Skeletal muscle satellite cell (primary cell): Measurements from ENCODE around the gene CORO7.

Experiments used
- H3K27me3 ChIP-seq: 2 replicates; pipeline ENCODE4 v1.7.0; 2013; ENCODE audit warnings: low read length; ENCODE audit not compliant: control insufficient read depth, insufficient read depth
- H3K36me3 ChIP-seq: 2 replicates; pipeline ENCODE4 v1.7.0; 2013; ENCODE audit warnings: mild to moderate bottlenecking, control low read depth, low read length; ENCODE audit not compliant: insufficient read depth
- H3K4me1 ChIP-seq: 2 replicates; pipeline ENCODE4 v1.7.0; 2013; ENCODE audit warnings: low read length; ENCODE audit not compliant: control insufficient read depth, insufficient read depth
- H3K4me2 ChIP-seq: 2 replicates; pipeline ENCODE4 v1.7.0; 2013; ENCODE audit warnings: mild to moderate bottlenecking, low read length
- H3K4me3 ChIP-seq: 2 replicates; pipeline ENCODE4 v1.7.0; 2013; ENCODE audit warnings: low read length
- H3K9ac ChIP-seq: 2 replicates; pipeline ENCODE4 v1.7.0; 2013; ENCODE audit warnings: mild to moderate bottlenecking, low read depth, low read length, moderate library complexity
- H3K9me3 ChIP-seq: replicated peaks from 2 replicates; pipeline ENCODE4 v1.7.0; 2013; ENCODE audit warnings: mild to moderate bottlenecking, control low read depth, low read length

The CORO7 gene

DNA sequence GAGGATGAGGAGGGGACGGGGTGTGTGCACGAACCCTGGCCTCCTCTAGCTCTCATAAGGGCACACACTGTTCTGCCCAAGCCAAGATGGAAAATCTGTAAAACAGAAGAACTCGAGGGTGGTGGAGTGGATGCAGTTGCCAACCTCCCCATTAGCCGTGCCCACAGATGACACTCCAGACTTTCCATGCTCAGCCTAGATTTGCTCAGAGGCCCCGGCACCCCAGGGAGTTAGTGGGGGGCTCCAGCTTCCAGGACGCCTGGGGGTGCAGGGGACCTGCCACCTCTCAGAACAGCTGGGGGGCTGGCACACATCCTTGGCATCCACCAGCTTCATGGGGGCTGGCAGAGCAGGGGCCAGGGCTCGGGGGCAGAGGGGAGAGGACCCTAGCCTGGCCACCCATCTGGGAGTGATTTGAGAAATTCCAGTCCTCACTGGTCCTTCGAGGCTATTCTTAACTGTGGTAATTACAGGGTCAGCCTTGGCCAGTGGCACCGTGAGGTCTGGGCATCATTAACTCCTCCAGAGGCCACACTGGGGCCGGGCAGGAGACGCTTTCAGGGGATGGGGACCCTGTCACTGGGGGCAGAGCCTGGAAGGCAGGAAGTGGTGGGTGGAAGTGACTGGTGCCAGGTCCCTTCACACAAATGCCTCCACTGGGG, 30.5 kb downstream of the CORO7 start:
- Histone ChIP-seq H3K4me2 (no peak overlapping the region), H3K9ac (no peak overlapping the region), H3K4me1 (peaks cover 28% of the 10 kb centered on the region), H3K36me3 (peaks cover 36% of the 10 kb centered on the region), H3K27me3 (no peaks in the 10 kb centered on the region), H3K9me3 (no peaks in the 10 kb centered on the region), H3K4me3 (no peak overlapping the region)

DNA sequence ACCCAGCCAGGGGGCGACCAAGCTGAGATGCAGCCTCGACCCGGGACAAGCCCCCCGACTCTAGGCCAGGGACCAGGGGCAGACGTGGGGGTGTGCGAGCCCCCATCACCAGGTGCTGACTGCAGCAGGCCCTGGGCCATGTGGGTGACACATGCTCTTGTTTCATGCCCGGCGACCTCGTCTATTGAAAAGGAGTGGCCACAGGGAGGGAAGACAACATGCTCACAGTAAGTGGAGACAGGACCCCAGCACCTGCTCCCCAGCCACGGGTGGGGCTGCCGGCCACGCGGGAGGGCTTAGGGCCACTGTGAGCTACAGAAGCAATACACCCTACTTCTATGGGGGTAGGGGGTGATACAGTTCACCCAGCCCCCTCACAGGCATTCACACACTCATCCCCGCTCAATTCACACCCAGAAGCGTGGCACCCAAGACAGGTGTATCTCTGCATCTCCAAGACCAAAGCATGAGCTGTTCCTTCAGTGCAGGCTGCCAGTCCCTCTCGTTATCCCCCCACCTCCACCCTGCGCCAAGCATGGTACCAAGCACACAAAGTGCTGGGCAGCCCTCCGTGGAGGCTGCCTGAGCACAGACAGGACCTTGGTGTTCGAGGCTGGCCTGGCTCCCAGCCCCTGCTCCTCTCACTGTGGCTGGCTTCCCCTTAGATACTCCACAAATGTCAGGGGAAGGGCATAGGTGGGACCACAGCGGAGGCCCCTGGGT, 31.2 kb downstream of the CORO7 start:
- Histone ChIP-seq H3K9ac (no peak overlapping the region), H3K9me3 (no peaks in the 10 kb centered on the region), H3K36me3 (peaks cover 34% of the 10 kb centered on the region), H3K4me2 (no peak overlapping the region), H3K4me3 (no peak overlapping the region), H3K4me1 (peaks cover 35% of the 10 kb centered on the region), H3K27me3 (no peaks in the 10 kb centered on the region)

DNA sequence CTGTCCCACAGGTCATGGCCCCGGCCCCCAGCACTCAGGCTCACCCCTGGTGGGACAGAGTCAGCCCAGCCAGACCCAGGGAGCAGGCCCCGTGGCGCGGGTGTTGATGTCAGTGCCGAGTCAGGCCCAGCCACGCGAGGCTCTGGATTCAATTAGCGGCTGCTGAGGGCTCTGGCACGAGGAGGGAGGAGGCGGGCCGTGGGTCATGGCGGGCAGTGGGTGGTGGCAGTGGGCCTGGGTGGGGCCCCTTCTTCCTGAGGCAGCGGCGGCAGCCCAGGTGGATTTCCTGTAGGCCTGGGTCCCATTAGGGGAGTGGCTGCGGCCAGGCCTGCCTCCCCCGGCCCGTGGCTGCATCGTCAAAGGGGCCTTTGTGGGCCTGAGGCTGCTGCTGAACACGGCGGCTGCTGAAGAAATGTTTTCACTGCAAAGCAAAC, 31.9 kb downstream of the CORO7 start:
- H3K4me1 ChIP-seq, result peaks cover 37% of the 10 kb centered on the region

DNA sequence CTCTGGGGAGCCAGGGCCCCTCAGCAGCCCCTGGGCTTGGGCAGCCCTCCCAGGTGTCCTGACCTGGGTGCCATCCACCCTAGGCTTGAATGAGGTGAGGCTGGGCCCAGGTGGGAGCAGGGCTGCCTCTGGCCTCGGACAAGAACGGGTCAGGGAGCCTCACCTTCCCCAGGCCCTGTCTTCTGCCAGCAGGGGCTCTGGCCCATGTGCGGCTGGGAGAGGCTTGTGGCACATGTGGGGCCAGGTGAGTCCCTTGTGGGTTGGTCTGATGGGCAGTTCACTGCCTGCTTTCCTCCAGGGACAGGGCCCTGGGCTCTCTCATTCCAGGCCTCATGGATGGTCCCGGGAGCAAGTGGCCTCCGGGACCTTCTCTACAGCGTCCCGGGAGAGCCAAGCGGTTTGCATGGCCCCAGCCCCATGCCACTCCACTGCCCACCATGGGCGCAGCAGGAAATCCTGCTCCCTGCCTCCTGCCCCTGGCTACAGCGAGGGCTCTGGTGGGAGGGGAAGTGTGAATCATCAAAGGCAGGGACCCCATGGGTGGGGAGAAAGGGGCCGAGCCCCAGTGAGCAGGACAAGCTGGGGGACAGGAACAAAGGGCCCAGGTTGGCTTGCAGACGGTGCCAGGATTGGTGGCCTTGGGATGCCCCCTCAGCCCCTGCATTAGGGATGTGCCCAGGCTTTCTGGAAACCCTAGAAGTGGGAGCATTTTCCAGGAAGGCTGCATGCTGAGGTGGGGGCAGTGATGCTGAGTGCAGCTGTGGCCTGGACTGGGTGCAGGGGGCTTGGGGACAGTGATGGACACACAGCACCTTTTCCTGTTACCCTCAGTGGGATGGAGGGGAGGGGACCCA, 32.6 kb downstream of the CORO7 start:
- no peak overlapping the region for H3K9ac ChIP-seq
- no peaks in the 10 kb centered on the region for H3K9me3 ChIP-seq
- peaks cover 38% of the 10 kb centered on the region for H3K4me1 ChIP-seq
- H3K4me2 ChIP-seq, result no peak overlapping the region
- peaks cover 33% of the 10 kb centered on the region for H3K36me3 ChIP-seq
- H3K27me3 ChIP-seq, result no peaks in the 10 kb centered on the region
- H3K4me3 ChIP-seq, result no peak overlapping the region

More for the DNA sequence above, 31.9 kb downstream of the CORO7 start:
- Histone ChIP-seq H3K4me2 (no peak overlapping the region), H3K9ac (no peak overlapping the region), H3K36me3 (peaks cover 33% of the 10 kb centered on the region), H3K9me3 (no peaks in the 10 kb centered on the region), H3K4me3 (no peak overlapping the region), H3K27me3 (no peaks in the 10 kb centered on the region)

DNA sequence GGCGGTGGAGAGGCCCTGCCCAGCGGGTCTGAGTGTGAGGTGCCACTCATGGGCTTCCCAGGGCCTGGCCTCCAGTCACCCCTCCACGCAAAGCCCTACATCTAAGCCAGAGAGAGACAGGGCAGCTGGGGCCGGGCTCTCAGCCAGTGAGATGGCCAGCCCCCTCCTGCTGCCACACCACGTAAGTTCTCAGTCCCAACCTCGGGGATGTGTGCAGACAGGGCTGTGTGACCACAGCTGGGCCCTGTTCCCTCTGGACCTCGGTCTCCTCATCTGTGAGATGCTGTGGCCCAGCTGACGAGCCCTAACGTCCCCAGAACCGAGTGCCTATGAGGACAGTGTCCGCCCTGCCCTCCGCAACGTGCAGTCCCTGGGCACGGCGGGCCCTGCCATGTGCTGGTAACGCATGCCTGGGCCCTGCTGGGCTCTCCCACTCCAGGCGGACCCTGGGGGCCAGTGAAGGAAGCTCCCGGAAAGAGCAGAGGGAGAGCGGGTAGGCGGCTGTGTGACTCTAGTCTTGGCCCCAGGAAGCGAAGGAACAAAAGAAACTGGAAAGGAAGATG, 33.5 kb downstream of the CORO7 start:
- Histone ChIP-seq H3K4me3 (no peak overlapping the region), H3K4me2 (no peak overlapping the region), H3K9me3 (no peaks in the 10 kb centered on the region), H3K4me1 (peaks cover 43% of the 10 kb centered on the region), H3K36me3 (peaks cover 35% of the 10 kb centered on the region), H3K9ac (no peak overlapping the region), H3K27me3 (no peaks in the 10 kb centered on the region)

DNA sequence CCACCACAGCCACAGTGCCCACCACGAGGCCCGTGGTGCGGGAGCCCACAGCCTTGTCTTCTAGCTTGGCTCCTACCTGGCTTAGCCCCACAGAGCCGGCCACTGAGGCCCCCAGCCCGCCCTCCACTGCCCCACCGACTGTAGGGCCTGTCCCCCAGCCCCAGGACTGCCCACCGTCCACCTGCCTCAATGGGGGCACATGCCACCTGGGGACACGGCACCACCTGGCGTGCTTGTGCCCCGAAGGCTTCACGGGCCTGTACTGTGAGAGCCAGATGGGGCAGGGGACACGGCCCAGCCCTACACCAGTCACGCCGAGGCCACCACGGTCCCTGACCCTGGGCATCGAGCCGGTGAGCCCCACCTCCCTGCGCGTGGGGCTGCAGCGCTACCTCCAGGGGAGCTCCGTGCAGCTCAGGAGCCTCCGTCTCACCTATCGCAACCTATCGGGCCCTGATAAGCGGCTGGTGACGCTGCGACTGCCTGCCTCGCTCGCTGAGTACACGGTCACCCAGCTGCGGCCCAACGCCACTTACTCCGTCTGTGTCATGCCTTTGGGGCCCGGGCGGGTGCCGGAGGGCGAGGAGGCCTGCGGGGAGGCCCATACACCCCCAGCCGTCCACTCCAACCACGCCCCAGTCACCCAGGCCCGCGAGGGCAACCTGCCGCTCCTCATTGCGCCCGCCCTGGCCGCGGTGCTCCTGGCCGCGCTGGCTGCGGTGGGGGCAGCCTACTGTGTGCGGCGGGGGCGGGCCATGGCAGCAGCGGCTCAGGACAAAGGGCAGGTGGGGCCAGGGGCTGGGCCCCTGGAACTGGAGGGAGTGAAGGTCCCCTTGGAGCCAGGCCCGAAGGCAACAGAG, 34.2 kb downstream of the CORO7 start:
- Histone ChIP-seq H3K4me3 (no peak overlapping the region), H3K36me3 (peaks cover 37% of the 10 kb centered on the region), H3K27me3 (no peaks in the 10 kb centered on the region), H3K4me1 (peaks cover 45% of the 10 kb centered on the region), H3K9me3 (no peaks in the 10 kb centered on the region), H3K4me2 (no peak overlapping the region), H3K9ac (no peak overlapping the region)

DNA sequence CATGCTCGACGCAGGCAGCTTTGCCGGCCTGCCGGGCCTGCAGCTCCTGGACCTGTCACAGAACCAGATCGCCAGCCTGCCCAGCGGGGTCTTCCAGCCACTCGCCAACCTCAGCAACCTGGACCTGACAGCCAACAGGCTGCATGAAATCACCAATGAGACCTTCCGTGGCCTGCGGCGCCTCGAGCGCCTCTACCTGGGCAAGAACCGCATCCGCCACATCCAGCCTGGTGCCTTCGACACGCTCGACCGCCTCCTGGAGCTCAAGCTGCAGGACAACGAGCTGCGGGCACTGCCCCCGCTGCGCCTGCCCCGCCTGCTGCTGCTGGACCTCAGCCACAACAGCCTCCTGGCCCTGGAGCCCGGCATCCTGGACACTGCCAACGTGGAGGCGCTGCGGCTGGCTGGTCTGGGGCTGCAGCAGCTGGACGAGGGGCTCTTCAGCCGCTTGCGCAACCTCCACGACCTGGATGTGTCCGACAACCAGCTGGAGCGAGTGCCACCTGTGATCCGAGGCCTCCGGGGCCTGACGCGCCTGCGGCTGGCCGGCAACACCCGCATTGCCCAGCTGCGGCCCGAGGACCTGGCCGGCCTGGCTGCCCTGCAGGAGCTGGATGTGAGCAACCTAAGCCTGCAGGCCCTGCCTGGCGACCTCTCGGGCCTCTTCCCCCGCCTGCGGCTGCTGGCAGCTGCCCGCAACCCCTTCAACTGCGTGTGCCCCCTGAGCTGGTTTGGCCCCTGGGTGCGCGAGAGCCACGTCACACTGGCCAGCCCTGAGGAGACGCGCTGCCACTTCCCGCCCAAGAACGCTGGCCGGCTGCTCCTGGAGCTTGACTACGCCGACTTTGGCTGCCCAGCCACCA, 35.1 kb downstream of the CORO7 start:
- H3K4me3 ChIP-seq, result no peak overlapping the region
- no peak overlapping the region for H3K4me2 ChIP-seq
- H3K27me3 ChIP-seq, result no peaks in the 10 kb centered on the region
- H3K9ac ChIP-seq, result no peak overlapping the region
- H3K36me3 ChIP-seq, result peaks cover 37% of the 10 kb centered on the region
- H3K4me1 ChIP-seq, result peaks cover 45% of the 10 kb centered on the region
- no peaks in the 10 kb centered on the region for H3K9me3 ChIP-seq

DNA sequence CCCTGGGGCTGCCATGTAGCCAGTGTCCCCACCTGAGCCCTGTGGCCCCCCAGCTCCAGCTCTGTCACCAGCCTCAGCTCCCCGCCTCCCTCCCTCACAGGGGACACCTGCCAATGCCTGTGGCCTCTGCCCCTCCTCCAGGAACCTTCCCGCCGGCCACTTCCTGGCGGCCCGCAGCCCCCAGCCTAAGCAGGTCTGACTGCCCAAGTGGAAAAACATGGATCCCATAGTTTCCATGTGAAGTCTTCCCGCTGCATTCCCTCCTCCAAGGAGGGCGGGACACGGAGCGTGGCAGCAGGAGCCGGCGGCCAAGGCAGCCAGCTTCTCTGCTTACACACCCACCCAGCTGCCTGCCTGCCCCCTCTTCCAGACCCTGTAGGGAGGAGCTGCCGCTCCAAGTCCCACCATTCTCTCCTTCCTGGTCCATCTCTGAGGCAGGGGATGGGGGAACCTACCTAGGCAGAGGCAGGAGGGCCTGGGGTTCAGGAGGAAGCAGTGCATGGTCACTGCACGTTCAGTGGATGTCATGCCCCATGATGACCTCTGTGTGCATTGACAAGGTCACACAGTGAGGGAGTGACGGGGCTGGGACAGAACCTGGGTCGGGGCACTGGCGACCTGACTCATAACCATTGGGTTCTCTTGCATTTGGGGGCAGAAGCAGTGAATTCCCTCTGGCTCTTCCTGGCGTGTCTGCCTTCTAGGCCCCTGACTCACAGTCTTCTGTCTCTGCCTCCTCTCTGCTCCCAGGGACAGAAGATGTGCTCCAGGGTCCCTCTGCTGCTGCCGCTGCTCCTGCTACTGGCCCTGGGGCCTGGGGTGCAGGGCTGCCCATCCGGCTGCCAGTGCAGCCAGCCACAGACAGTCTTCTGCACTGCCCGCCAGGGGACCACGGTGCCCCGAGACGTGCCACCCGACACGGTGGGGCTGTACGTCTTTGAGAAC, 36.0 kb downstream of the CORO7 start:
- H3K36me3 ChIP-seq, result peaks cover 37% of the 10 kb centered on the region

DNA sequence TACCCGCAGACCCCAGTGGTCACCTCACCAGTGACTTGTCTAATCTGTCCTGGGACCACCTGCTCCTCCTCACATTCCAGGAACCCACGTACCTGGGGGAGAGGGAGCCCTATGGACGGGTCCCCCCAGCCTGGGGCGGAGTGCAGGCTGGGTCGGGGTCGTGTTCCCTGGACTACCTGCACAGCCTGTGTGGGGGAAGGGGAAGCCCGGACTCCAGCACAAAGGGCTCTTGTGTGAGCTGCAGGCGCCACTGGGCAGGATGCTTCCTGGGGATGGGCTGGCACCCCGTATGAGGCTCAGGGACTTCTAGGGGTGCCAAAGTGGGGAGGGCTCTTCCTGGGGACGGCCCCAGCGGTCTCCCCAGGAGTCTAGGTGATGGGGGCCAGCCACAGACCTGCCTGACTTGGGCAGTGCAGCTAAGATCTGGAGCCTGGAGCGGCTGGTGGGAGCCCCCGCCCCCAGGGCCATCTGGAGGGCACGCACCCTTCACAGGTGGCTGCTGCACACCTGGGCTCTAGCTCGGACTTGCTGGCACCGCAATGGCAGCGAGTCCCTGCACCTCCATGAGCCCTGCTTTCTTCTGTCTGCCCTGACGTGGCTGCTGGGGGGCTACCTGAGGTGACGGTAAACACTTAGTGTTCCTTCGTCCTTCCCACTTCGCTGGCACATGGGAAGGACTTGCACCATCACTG, 37.3 kb downstream of the CORO7 start:
- Histone ChIP-seq H3K36me3 (peaks cover 37% of the 10 kb centered on the region), H3K4me1 (peaks cover 58% of the 10 kb centered on the region), H3K9me3 (no peaks in the 10 kb centered on the region), H3K9ac (no peak overlapping the region), H3K4me3 (no peak overlapping the region), H3K27me3 (no peaks in the 10 kb centered on the region), H3K4me2 (no peak overlapping the region)

More for the DNA sequence above, 36.0 kb downstream of the CORO7 start:
- Histone ChIP-seq H3K9ac (no peak overlapping the region), H3K4me1 (peaks cover 46% of the 10 kb centered on the region), H3K4me2 (no peak overlapping the region), H3K27me3 (no peaks in the 10 kb centered on the region), H3K4me3 (no peak overlapping the region), H3K9me3 (no peaks in the 10 kb centered on the region)
